Femur (tissue), 1 donor: ENCODE data around the gene AFG1L.
"Not testable (repeated sequence)": the region's sequence is repeated elsewhere in the genome, so short reads cannot be mapped to it uniquely, and the experiment has no call there.

Source experiments
- DNase-seq: peaks from one replicate; pipeline ENCODE4 v3.0.0-alpha.2; 2017

The AFG1L gene

DNA sequence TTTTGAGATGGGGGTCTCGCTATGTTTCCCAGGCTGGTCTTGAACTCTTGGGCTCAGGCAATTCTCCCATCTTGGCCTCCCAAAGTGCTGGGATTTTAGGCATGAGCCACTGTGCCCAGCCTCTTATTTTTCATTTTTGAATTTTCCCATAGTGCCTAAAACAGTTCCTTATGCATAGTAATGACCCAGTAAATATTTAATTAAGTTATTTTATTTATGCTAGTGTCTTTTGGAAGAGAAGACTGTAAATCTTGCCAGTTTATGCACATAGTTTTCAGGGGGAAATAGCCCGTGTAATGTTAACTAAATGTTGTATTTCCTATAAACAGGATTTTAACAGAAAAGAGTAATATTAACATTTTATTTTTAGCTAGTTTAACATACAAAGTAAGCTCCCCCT, 60.3 kb downstream of the AFG1L start:
- DNase-seq, result no peak

DNA sequence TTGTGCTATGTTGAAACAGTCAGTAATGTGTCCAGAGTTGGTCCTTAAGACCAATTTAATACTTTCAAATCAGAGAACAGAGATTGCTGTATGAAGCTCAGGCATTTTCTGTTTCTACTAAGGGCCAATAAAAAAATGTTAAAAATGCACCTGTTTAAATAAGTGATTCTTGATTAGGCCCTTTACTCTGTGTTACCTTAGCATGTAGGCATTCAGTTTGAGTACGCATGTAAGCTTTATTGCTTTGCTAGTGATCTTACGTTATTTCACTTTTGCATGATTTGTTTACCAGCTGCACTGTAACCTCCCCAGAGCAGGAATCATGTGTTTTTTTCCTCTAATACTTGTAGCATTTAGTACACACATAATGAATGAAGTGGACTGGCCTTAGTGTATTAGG, 61.0 kb downstream of the AFG1L start:
- DNase-seq, result no peak

DNA sequence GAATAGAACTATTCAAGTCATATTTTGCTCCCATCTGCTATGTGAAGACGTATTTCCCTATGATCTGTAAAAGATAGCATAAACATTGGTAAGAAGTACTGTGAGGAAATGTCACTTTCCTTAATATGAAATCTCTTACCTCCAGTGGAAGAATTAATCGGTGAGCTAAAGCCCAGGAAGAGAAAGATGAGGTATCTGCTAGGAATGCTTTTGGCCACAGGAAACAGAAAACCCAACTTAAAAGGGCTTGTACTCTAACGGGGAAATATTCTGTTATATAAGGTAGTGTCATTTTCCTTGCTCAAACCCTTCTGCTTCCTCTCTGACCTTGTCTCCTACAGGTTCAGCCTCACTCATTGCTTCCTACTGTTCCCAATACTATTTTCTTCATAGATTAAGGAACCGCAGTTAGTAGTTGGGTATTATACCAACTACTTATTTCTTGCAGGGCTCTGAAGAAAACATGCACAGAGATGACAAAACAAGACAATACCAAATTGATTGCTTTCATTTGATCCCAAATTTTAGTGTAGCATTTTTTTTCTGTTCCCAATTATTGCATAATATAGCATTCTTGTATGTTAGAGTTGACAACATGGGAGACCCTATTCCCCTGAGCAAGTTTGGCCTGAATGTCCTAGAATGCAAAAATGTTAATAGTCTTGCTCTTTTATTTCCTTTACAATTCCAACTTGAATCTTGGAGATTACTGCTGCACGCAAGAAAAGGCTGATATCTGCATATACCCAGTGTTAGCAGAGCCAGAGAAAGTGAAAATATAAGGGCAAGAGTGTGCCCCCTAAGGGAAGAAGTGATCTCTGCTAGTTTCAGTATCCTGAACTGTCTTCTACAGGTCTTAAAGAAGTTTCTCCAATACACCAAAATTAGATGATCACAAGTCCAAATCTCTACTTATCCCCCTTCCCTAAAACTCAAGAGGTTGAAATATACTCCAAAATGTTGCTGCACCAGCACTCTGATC, 65.3 kb downstream of the AFG1L start:
- DNase-seq, result no peak

DNA sequence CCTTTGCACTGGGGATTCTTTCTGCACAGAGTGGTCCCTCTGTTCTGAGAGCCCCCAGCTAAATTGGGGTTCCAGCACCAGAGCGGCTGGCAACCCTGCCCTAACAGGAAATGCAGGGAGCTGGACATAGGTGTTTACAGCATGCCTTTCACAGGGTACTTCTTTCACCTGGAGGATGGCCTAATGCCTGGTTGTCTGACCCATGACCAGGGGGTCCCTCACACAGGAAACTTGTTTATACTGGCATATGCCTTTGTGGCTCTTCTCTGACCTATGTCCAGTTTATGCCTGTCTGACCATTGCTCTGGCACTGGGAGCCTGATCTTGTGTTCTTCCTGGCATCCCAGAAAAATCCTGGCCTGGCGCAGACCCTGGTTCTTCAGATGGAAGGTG, 66.1 kb downstream of the AFG1L start:
- DNase-seq, result no peak

DNA sequence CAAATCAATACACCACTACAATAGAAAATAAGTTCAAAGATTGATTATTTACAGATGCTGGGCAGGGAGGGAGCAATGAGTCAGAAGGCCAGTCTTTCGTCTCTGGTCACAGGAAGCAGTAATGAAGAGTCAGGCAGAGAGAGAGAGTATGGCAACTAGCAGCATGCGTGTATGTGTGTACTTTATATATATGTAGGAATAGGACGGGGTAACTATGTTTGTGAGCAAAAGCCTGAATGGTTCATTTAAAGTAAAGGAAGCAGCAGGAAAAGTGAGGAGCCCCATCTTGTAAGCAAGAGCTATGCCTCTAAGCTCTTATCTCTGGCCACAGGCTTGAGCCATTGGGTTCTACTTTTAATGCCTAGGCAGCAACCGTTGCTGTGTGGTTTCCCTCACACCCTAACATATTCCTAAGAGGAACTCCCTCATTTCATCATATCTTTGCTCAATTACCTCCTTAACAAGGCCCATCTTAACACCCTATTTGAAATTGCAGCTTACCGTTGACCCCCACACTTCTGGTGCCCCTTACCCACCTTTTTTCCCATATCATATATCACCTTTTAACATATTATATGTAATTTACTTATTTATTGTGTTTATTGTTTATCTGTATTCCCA, 66.6 kb downstream of the AFG1L start:
- no peak for DNase-seq

DNA sequence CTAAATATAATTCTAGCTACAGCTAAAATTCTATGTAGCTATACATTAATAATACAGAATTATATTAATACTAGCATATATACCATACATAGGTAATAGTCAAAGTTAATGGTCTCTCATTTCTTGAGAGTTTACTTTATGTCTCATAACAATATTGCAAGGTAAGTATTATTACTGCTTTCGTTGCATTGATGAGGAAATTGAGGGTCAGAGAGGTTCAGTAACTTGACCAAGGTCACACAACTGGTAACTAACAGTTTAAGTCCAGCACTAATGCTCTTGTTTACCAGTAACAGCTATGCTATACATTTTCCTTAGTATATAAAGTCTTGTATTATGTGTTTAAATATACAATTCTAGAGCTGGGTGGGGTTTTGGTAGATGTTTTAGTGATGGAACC, 67.6 kb downstream of the AFG1L start:
- no peak for DNase-seq

DNA sequence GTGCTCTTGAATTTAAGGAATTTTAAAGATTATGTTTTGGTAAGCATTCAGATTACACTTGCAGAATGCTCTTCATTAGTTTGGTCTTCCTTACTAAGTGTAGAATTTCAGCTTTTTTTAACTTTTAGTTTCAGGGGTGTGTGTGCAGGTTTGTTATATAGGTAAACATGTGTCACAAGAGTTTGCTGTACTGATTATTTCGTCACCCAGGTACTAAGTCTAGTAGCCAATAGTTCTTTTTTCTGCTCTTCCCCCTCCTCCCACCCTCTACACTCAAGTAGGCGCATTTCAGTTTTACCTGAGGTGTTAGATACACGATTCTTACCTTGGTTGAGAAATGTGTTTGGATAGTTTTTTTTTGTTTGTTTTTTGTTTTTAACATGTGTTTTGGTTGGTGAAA, 68.3 kb downstream of the AFG1L start:
- no peak for DNase-seq

DNA sequence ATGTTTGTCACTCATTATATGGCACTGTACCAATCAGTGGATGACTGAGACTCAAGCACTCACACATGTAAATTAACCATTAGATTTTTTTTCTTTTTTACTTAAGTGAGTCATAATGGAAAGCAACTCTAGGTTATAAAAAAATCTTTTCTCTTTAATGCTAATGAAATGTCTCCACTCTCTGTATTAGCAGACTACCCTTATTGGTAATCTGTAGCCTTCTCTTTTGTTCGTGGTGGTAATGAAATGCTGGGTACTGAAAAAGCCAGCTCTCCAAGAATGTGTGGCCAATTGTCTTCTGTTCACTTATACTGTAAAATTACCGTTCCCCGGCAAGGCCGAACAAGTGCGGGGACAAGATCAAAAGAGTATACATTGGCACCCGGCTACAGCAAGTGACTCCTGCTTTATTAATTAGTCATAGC, 69.0 kb downstream of the AFG1L start:
- no peak for DNase-seq

DNA sequence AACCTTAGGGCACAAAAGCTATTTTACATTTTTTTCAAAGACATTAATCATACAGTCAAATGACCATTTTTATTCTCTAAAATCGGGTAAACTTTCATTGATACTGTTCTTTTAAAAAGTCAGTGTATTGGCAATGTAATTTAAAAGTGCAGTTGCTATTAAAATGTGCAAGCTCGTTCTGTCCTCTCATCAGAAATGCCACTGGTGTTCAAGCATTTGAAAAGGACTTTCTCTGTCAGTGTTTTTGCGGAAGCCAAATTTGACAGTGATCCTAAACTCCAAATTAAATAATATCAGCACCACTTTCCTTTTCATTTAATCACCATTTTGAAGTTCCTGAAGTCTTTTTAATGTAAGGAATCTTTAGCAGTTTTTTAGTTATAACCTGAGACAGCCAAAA, 69.6 kb downstream of the AFG1L start:
- no peak for DNase-seq

DNA sequence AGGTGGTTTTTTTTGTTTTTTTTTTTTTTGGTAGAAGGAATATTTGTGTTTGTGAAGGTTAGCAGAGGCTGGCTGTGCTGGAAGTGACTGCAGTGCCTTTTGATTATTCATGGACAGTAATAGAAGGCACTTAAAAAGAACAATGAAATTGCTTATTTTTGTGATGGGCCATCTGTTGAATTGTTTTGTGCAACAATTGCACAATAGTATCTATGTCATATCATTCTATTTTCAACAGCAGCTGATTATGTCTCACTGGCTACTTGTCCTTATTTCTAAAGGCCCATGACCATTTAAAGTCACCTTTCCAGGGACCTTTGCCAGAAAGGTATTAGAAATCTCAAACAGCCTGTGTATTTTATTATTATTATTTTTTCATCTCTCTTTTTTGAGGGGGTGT, 70.6 kb downstream of the AFG1L start:
- DNase-seq, result no peak

DNA sequence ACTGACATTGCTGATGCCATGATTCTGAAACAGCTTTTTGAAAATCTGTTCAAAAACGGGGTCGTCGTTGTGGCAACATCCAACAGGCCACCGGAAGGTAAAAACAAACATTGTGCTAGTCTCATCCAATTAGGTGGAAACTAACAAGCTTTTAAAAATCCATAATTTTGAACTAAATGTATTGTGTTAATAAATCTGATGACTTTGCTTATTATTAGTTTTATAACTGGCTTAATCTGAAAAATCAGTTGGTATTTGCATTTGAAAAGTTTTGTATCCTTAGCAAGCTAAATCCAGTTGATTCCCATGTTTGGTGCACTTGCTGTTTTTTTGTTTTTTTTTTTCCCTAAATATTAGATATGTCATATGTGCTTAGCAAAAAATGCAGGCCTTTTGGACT, 71.4 kb downstream of the AFG1L start:
- no peak for DNase-seq

DNA sequence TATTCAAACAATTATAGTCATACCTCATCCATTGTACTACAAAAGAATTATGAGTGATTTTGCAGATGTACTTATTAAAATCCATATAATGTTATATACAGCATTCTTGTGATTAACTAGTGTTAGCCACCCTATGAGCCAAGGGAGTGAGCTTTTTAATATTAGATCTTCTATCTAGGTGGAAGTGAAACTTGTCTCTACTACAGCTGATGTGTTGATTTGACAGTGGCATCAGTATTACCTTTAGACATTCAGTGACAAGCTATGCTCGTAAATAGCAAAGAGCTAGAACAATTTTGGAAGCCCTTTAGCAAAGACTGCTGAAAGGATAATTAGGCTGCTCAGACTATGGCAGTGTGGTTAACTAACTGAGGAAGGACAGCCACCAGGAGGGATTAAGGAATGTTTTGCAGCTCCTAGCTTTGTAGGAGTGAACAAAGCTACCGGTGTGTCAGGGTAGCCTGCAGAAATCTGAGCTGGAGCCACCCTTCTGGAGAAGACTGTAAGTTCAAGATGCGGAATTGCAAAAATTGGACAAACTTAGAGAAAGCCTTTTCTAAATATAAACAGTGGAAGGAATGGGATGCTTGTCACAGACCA, 73.7 kb downstream of the AFG1L start:
- DNase-seq, result no peak

DNA sequence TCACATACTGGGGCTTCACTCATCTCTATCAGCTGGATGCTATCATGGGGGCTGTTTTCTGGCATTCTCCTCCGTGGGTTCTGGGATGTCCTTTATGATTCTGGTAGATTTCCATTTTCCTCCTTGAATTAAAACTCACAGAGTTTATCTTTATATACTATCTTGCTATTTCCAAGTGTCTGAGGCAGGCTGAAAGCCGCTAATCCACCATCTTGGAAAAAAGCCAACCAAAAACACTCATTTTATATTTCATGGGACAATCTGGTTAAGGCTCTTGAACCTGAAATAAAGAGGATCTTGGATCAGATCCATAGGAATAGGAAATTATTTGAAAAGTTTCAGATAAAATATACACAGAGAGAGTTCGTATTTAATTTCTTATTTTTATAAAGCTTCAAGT, 86.0 kb downstream of the AFG1L start:
- DNase-seq, result no peak

DNA sequence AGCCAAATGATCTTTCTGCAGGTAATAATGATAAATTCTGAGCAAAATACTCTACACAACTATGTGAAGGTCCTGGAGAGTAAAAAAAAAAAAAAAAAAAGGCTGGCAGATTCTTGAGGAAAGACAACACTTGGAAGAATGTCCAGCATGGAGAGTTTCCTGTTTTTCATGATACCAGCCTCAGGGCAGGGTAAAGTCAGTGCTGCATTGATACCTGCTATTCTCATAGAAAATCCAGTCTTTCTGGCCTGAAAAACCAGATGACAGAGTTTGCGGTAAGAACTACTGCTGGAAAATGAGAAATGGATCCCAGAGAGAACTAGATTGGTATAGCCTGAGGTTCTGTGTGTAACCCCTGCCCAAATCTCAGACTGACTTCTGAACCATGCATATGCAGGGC, 89.1 kb downstream of the AFG1L start:
- no peak for DNase-seq

DNA sequence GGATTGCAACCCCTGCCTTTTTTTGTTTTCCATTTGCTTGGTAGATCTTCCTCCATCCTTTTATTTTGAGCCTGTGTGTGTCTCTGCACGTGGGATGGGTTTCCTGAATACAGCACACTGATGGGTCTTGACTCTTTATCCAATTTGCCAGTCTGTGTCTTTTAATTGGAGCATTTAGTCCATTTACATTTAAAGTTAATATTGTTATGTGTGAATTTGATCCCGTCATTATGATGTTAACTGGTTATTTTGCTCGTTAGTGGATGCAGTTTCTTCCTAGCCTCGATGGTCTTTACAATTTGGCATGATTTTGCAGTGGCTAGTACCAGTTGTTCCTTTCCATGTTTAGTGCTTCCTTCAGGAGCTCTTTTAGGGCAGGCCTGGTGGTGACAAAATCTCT, 94.3 kb downstream of the AFG1L start:
- DNase-seq, result not testable (repeated sequence)

DNA sequence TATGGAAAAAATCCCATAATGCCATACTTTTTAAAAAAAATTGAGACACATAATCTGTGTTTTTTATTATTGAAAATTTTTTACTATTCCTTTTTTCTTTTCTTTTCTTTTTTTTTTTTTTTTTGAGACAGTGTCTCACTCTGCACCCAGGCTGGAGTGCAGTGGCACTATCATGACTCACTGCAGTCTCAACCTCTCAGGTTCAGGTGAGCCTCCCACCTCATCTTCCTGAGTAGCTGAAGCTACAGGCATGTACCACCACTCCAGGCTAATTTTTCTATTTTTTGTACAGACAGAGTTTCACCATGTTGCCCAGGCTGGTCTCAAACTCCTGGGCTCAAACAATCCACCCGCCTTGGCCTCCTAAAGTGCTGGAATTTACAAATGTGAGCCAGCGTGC, 100.4 kb downstream of the AFG1L start:
- no peak for DNase-seq

DNA sequence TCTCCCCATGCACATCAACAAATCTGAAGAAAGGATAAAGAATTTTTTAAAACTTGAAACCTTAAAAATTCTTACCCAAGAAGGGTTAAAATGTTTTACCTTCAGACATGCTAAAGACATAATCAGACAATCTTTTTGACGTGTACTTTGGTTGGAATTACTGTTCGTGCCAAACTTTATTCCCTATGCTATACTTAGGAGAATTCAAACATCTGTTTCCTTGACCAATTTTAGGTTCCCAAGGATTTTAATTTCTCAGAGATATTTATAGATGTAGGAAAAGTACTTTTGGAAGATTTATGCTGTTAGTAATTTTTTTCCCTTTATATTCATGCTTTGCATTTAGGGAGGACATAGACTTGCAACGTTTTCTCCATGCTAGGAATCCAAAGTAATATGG, 108.4 kb downstream of the AFG1L start:
- no peak for DNase-seq

DNA sequence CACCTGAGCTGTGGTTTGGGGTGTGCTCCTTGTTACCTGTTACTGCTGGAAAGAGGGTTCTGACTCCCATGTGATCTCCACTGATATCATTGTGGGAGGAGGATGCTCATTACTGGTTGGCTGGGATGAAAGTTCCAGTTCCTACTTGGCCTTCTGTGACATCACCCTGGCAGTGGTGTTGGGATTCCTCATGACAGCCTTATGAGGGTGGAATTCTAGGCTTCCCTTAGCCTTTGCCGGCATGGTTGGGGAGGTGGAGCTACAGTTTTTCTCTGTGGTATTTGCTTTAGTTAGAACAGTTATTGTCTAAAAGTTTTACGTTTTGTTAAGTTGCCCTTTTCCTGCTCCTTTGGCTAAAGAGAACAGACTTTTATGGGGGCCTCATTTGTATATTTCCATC, 112.1 kb downstream of the AFG1L start:
- no peak for DNase-seq

DNA sequence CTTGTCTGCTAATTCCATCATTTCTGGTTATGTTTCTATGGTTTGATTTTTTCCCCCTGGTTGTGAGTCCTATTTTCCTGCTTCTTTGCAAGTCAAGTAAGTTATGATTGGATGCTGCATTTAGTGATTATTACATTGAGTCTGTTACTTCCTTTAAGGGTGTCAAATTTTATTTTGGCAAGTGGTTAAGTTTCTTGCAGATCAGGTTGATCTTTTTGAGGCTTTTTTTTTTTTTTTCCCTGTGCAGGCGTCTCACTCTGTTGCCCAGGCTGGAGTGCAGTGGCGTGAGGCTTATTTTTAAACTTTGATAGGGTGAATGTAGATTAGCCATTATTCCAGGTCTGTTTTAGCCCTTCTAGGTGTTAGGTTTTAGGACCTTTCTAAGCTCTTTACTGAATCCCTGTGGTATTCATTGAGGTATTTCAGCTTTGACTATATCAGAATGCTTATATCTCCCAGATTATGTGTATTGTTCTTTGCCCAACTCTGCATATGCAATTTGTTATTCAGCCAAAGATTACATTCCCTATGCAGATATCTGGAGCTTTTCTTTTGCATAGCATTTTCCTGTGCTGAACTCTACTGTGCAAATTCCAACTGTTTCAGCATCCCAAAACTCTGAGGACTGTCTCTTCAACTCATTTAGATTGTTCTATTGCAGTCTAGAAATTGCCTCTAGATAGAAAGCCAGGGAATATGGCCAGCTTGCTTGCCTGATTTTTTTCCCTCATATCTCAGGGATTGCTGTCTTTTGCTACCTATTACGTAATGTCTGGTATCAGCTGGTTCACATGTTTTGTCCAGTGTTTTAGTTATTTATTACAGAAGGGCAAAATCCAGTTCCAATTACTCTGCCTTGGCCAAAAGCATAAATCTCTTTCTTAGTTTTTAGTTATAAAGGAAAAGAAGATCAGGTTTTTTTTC, 113.3 kb downstream of the AFG1L start:
- peak; percentile 35 for DNase-seq

DNA sequence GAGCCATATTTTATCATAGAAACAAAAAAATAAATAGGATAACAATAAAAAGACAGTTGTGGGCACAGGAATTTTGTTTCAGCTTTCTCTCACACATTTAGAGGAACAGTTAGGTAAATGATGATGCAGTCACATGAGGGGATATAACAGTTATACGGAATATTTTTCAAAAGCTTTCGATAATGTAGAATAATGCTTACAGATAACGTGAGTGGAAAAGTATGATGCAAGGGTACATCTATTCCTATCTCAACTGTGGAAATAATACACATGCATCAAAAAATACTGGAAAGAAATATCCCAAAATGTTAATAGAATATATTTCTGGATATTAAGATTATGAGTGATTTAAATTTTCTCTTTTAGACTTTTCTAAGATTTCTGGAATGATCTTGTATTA, 114.0 kb downstream of the AFG1L start:
- no peak for DNase-seq

DNA sequence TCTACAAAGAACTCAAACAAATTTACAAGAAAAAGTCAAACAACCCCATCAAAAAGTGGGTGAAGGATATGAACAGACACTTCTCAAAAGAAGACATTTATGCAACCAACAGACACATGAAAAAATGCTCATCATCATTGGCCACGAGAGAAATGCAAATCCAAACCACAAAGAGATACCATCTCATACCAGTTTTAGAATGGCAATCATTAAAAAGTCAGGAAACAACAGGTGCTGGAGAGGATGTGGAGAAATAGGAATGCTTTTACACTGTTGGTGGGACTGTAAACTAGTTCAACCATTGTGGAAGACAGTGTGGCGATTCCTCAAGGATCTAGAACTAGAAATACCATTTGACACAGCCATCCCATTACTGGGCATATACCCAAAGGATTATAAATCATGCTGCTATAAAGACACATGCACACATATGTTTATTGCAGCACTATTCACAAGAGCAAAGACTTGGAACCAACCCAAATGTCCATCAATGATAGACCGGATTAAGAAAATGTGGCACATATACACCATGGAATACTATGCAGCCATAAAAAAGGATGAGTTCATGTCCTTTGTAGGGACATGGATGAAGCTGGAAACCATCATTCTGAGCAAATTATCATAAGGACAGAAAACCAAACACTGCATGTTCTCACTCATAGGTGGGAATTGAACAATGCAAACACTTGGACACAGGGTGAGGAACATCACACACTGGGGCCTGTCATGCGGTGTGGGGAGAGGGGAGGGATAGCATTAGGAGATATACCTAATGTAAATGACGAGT, 121.4 kb downstream of the AFG1L start:
- DNase-seq, result not testable (repeated sequence)

DNA sequence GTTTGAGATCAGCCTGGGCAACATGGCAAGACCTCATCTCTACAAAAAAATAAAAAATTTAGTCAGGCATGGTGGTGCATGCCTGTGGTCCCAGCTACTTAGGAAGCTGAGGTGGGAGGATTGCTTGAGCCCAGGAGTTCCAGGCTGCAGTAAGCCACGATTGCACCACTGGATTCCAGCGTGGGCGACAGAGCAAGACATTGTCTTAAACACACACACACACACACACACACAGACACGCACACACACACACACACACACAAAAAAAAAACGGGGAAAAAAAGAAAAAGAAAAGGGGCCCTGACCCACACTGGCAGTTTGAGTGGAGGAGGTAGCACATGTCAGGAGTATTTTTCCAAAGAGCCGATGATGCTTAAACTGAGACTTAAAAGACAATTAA, 122.2 kb downstream of the AFG1L start:
- DNase-seq, result no peak
